Stimulated activated CD4-positive, alpha-beta T cell treated with anti-CD3 and anti-CD28 coated beads, Interleukin-4, amount 100 ng/mL, for 1 hour (primary cell): ENCODE results near the gene LRRC74B.
"Not testable (repeated sequence)": the region's sequence is repeated elsewhere in the genome, so short reads cannot be mapped to it uniquely, and the experiment has no call there.

Experiments
- DNase-seq: peaks from one replicate; pipeline ENCODE4 v3.0.0-alpha.2; 2020

The LRRC74B gene

GRCh38 chr22:21032868-21033688, 12.7 kb upstream of the LRRC74B start:
- no peak for DNase-seq

- DNase-seq = no peak
Measured at GRCh38 chr22:21033895-21034294, 11.9 kb upstream of the LRRC74B start.

GRCh38 chr22:21034989-21035388, 10.8 kb upstream of the LRRC74B start:
- DNase-seq = no peak

GRCh38 chr22:21038405-21038804, 7.3 kb upstream of the LRRC74B start:
- DNase-seq = no peak

- not testable (repeated sequence) for DNase-seq
Measured at GRCh38 chr22:21039158-21039557, 6.6 kb upstream of the LRRC74B start.

- no peak for DNase-seq
Measured at GRCh38 chr22:21041937-21042336, 3.8 kb upstream of the LRRC74B start.

GRCh38 chr22:21042978-21043859, 2.5 kb upstream of the LRRC74B start:
- DNase-seq = no peak

- no peak for DNase-seq
Measured at GRCh38 chr22:21043860-21044535, 1.7 kb upstream of the LRRC74B start.

GRCh38 chr22:21044931-21045584, 688 bp upstream of the LRRC74B start:
- DNase-seq = no peak

- DNase-seq = no peak
Measured at GRCh38 chr22:21047035-21047661, 1.4 kb downstream of the LRRC74B start.

- DNase-seq = no peak
Measured at GRCh38 chr22:21047730-21048129, 2.0 kb downstream of the LRRC74B start.

GRCh38 chr22:21048448-21048847, 2.7 kb downstream of the LRRC74B start:
- DNase-seq = not testable (repeated sequence)

- DNase-seq = not testable (repeated sequence)
Measured at GRCh38 chr22:21048965-21049364, 3.2 kb downstream of the LRRC74B start.

GRCh38 chr22:21051145-21051830, 5.5 kb downstream of the LRRC74B start:
- DNase-seq = no peak

GRCh38 chr22:21051831-21052400, 6.2 kb downstream of the LRRC74B start:
- no peak for DNase-seq

- no peak for DNase-seq
Measured at GRCh38 chr22:21052715-21053459, 7.1 kb downstream of the LRRC74B start.

GRCh38 chr22:21054046-21054713, 8.4 kb downstream of the LRRC74B start:
- DNase-seq = no peak

GRCh38 chr22:21054714-21055563, 9.2 kb downstream of the LRRC74B start:
- no peak for DNase-seq

GRCh38 chr22:21055564-21055834, 9.8 kb downstream of the LRRC74B start:
- DNase-seq = no peak
